NB4 (cell line): ENCODE data around the gene TMEM248.

Experiments
- CTCF ChIP-seq: IDR thresholded peaks from one replicate; pipeline ENCODE4 v1.5.1; 2012; ENCODE audit warnings: low read depth, low read length
- MAX ChIP-seq: IDR thresholded peaks from 2 replicates; pipeline ENCODE4 v1.6.1; 2011; ENCODE audit warnings: low read depth, low read length
- POLR2A ChIP-seq: IDR thresholded peaks from 2 replicates; pipeline ENCODE4 v1.6.1; 2011; ENCODE audit warnings: mild to moderate bottlenecking; ENCODE audit not compliant: insufficient read length; ENCODE audit errors: extremely low read depth

GRCh38 chr7:66907731-66908130 is 13.3 kb upstream of the TMEM248 start:
- TF ChIP-seq CTCF = no peak
- no peak for TF ChIP-seq MAX
- no peak for TF ChIP-seq POLR2A
